ENCODE data around the gene OR9Q1. TPM values are rescaled to one million over a fixed set of nuclear protein-coding genes. Genes with fewer than 3 reads are reported as not detected.

The OR9Q1 gene
- polyA plus RNA-seq, 1 experiment: not detected

DNA sequence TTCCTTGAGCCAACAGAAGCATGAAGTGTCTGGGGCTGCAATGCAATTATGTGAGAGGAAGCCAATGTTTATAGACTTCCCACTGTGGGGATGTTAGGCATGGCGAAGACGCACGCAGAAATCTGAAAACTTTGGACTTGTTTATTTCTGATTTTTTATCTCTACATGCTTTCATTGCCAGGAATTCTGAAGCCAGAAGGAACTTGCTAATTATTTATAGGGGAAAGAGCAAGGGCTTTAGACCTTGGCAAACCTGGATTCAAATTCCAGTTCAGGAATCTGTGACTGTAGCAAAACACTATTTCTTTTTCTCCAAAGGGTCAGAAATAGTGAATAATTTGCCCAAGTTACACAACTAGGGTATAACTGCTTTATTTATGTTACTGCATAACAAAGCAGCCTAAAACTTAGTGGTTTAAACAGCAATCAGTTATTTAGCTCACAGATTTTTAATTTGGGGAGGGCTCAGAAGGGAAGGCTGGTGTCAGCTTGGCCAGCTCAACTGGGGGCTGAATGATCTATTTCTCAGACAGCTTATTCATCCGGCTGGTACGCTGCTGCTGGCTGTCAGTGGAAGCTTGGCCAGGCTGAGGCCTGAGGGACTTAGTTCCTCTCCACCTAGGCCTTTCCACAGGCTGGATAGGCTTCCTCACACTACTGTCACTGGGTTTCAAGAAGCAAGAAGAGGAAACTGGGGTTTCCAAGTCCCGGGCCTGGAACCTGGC, 5.2 kb downstream of the OR9Q1 start:
- DNase-seq (ENCODE audit: low read depth, low spot score): peak; percentile 83
- ChIA-PET CTCF (interaction anchor here (0.7 to 1.4 kb wide), 3 partner anchors 32 to 496 kb away, joined by 3 to 4 read pairs (median 3); no protein-coding TSS in a partner anchor), POLR2A (interaction anchor here (0.7 to 1.5 kb wide), 7 partner anchors 8 to 365 kb away, joined by 3 to 5 read pairs (median 4); no protein-coding TSS in a partner anchor)
- Histone ChIP-seq H3K27ac (ENCODE audit: low read depth, low read length) (peak overlapping the region; percentile 93), H3K27me3 (ENCODE audit: control insufficient read depth, insufficient read depth, low read length) (no peaks in the 10 kb centered on the region), H3K4me3 (ENCODE audit: low read depth, low read length) (no peak overlapping the region), H3K9me3 (ENCODE audit: control insufficient read depth, insufficient read depth, low read length) (no peaks in the 10 kb centered on the region; the same call in 1 of the 2 replicates)
- TF ChIP-seq, protein P1, sequence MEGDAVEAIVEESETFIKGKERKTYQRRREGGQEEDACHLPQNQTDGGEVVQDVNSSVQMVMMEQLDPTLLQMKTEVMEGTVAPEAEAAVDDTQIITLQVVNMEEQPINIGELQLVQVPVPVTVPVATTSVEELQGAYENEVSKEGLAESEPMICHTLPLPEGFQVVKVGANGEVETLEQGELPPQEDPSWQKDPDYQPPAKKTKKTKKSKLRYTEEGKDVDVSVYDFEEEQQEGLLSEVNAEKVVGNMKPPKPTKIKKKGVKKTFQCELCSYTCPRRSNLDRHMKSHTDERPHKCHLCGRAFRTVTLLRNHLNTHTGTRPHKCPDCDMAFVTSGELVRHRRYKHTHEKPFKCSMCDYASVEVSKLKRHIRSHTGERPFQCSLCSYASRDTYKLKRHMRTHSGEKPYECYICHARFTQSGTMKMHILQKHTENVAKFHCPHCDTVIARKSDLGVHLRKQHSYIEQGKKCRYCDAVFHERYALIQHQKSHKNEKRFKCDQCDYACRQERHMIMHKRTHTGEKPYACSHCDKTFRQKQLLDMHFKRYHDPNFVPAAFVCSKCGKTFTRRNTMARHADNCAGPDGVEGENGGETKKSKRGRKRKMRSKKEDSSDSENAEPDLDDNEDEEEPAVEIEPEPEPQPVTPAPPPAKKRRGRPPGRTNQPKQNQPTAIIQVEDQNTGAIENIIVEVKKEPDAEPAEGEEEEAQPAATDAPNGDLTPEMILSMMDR (IDR thresholded peaks at IDR 0.05; ENCODE audit: low read depth, low read length): no peak

DNA sequence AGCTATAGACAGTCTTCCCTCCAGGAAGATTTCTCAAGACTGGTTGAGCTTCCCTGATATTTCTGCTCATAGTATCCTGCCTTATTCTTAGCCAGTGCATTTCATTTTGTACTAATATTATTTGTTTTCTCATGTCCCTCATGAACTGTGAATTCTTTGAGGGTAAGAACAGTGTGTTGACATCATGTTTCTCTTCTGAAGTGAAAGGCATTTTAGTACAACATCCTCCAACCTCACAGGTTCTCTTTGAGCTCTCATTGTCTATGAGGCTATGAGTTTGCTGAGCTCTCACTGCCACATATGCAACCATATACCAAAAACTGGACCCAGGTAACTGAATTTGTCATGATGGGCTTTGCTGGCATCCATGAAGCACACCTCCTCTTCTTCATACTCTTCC, 7.0 kb downstream of the OR9Q1 start, which contains the start of gene OR6Q1:
Gene OR6Q1 (plus strand): TSS at position 301 of the 400 bp plus-strand sequence. CDS start 0 bp downstream, at position 301.
- Histone ChIP-seq H3K27ac (ENCODE audit: low read depth, low read length) (peak within 1 kb of the TSS; percentile 24), H3K9me3 (ENCODE audit: control insufficient read depth, insufficient read depth, low read length) (no peaks in the 10 kb centered on the region), H3K4me3 (ENCODE audit: low read depth, low read length) (no peak within 1 kb of the TSS), H3K27me3 (ENCODE audit: control insufficient read depth, insufficient read depth, low read length) (no peaks in the 10 kb centered on the region)
- ChIA-PET POLR2A (no interaction called here), CTCF (interaction anchor here (1.1 to 2.0 kb wide), 2 partner anchors 230 to 493 kb away, joined by 3 to 5 read pairs; no protein-coding TSS in a partner anchor)
- TF ChIP-seq, protein P1 (IDR thresholded peaks at IDR 0.05; ENCODE audit: low read depth, low read length): no peak
- DNase-seq (ENCODE audit: low read depth, low spot score): no peak

DNA sequence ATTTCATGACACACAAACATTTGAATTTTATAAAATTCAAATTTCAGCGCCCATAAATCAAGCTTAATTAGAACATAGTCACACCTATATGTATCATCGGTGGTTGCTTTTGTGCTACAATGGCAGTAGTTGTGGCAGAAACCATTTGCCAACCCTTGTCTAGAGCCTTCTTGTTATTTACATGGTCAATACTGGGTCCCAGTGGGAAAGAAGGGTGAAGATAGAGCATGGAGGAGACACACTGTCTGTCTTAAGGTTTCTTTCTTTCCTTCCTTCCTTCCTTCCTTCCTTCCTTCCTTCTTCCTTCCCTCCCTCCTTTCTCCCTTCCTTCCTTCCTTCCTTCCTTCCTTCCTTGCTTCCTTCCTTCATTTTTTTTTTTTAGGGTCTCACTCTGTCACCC, 10.8 kb downstream of the OR9Q1 start:
- ChIA-PET CTCF (no interaction called here), POLR2A (no interaction called here)
- DNase-seq (ENCODE audit: low read depth, low spot score): no peak
- TF ChIP-seq, protein P1 (IDR thresholded peaks at IDR 0.05; ENCODE audit: low read depth, low read length): no peak
- H3K9me3 ChIP-seq (ENCODE audit: control insufficient read depth, insufficient read depth, low read length): no peaks in the 10 kb centered on the region
- no peak overlapping the region for H3K4me3 ChIP-seq (ENCODE audit: low read depth, low read length)
- H3K27me3 ChIP-seq (ENCODE audit: control insufficient read depth, insufficient read depth, low read length): no peaks in the 10 kb centered on the region
- no peak overlapping the region for H3K27ac ChIP-seq (ENCODE audit: low read depth, low read length)

DNA sequence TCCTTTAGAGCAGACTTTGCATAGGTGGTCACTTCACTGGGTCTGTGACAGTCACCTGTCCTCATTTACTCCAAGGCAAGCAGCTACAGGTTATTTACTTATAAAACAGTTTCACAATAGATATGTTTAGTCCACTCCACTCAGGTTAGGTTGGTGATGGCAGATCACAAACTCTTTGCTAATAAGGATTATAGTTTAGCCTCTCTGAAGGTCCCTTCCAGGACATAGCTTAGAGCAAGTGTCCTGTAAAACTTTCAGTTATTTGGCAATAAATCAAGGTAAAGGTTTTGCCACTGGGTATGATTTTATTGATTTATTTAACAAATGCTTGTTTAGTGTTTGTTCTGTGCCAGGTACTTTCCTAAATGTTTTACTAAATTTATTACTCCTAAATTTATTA, 15.9 kb downstream of the OR9Q1 start:
- Histone ChIP-seq H3K27me3 (ENCODE audit: control insufficient read depth, insufficient read depth, low read length) (no peaks in the 10 kb centered on the region), H3K27ac (ENCODE audit: low read depth, low read length) (no peak overlapping the region), H3K4me3 (ENCODE audit: low read depth, low read length) (no peak overlapping the region), H3K9me3 (ENCODE audit: control insufficient read depth, insufficient read depth, low read length) (no peaks in the 10 kb centered on the region)
- TF ChIP-seq, protein P1 (IDR thresholded peaks at IDR 0.05; ENCODE audit: low read depth, low read length): no peak
- no peak for DNase-seq (ENCODE audit: low read depth, low spot score)
- POLR2A ChIA-PET: no interaction called here
- CTCF ChIA-PET: interaction anchor here (0.7 kb wide), 1 partner anchor 53 kb away, joined by 3 read pairs; no protein-coding TSS in a partner anchor

DNA sequence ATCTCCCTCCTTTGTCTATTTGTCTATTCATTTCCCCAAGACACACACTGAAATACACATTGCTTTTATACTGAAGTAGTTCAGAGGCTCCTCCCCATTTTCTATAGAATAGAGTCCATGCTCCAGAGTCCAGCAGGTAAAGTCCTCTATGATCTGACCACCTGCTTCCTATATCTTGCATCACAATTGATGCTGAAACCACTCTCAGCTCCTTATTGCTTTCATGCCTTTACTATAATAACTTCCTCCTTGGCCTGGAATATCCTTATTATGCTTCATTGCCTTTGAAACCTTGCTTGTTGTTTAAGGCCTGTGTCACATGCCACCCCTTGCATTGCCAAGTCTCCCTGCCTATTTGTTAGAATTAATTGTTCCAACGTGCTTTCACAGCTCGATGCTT, 19.7 kb downstream of the OR9Q1 start:
- Histone ChIP-seq H3K9me3 (ENCODE audit: control insufficient read depth, insufficient read depth, low read length) (no peaks in the 10 kb centered on the region), H3K27me3 (ENCODE audit: control insufficient read depth, insufficient read depth, low read length) (no peaks in the 10 kb centered on the region), H3K4me3 (ENCODE audit: low read depth, low read length) (no peak overlapping the region), H3K27ac (ENCODE audit: low read depth, low read length) (no peak overlapping the region)
- ChIA-PET CTCF (no interaction called here), POLR2A (interaction anchor here (0.6 kb wide), 1 partner anchor 356 kb away, joined by 5 read pairs; no protein-coding TSS in a partner anchor)
- DNase-seq (ENCODE audit: low read depth, low spot score): no peak
- TF ChIP-seq, protein P1 (IDR thresholded peaks at IDR 0.05; ENCODE audit: low read depth, low read length): no peak

Data from AG04450 (cell line).